Tibial artery (tissue), 4 donors: ENCODE data around the gene MPRIP.

Source experiments
- DNase-seq, 2 donors: peaks; one replicate each; pipeline ENCODE4 v3.0.0-alpha.2; 2019
- H3K27ac ChIP-seq, 2 donors: fragments of 200-600 bp; sonication (generic) in 1 of 2; 1 replicate in 1 of 2; 2 replicates in 1 of 2; pipeline ENCODE4 v1.5.1; 2018 to 2019; ENCODE audit warnings: mild to moderate bottlenecking in 1 of 2
- H3K27me3 ChIP-seq, 2 donors: fragments of 200-600 bp; sonication (generic) in 1 of 2; one replicate each; pipeline versions ENCODE4 v1.5.1 to v1.6.0; 2016 to 2019
- H3K36me3 ChIP-seq, 3 donors: fragments of 200-600 bp; sonication (generic) in 2 of 3; one replicate each; pipeline ENCODE4 v1.5.1; 2016 to 2019; ENCODE audit warnings: mild to moderate bottlenecking in 2 of 3
- H3K4me1 ChIP-seq, 4 donors: fragments of 200-600 bp; sonication (generic) in 2 of 4; 1 replicate in 3 of 4; 2 replicates in 1 of 4; pipeline ENCODE4 v1.5.1; 2016 to 2019
- H3K4me3 ChIP-seq, 2 donors: fragments of 200-600 bp; sonication (generic) in 1 of 2; 1 replicate in 1 of 2; 2 replicates in 1 of 2; pipeline ENCODE4 v1.5.1; 2018 to 2019; ENCODE audit warnings: mild to moderate bottlenecking in 2 of 2
- H3K9me3 ChIP-seq, 3 donors: fragments of 200-600 bp; sonication (generic) in 1 of 3; one replicate each; pipeline ENCODE4 v1.5.1; 2016 to 2019
- CTCF ChIP-seq, 2 experiments: fragments of 200-600 bp in 1 of 2; fragments of 450-650 bp in 1 of 2; IDR thresholded peaks; one replicate each; pipeline ENCODE4 v1.5.1; 2017 to 2019; ENCODE audit warnings: antibody characterized with exemption in 2 of 2, mild to moderate bottlenecking in 1 of 2, moderate library complexity in 1 of 2
- intact Hi-C: fragments of 100-400 bp; cut with DNase I; formaldehyde crosslinking; loops from one replicate; pipeline ENCODE4 v1.15.0; 2023; ENCODE audit warnings: low total_unique reads

MPRIP gene

GRCh38 chr17:17097763-17098345, 55.6 kb downstream of the MPRIP start:
- H3K36me3 ChIP-seq = peaks cover 0 to 4% (median 0%) of the 10 kb centered on the region in 3 donors
- intact Hi-C loops = no loop called here
- peaks cover 0 to 100% (median 76%) of the 10 kb centered on the region in 4 donors for H3K4me1 ChIP-seq
- DNase-seq = no peak
- no peaks in the 10 kb centered on the region for H3K9me3 ChIP-seq
- peak overlapping the region; percentile 77 to 84 for H3K27ac ChIP-seq
- H3K27me3 ChIP-seq = no peaks in the 10 kb centered on the region
- peak overlapping the region in 1 of 2 donors; percentile 12 for H3K4me3 ChIP-seq
- no peak for TF ChIP-seq CTCF (IDR thresholded peaks at IDR 0.05)

- intact Hi-C loops = no loop called here
- Histone ChIP-seq H3K4me1 (peaks cover 0 to 100% (median 76%) of the 10 kb centered on the region in 4 donors), H3K4me3 (peak overlapping the region in 1 of 2 donors; percentile 12), H3K27ac (peak overlapping the region; percentile 77 to 84), H3K36me3 (peaks cover 0 to 4% (median 0%) of the 10 kb centered on the region in 3 donors), H3K9me3 (no peaks in the 10 kb centered on the region), H3K27me3 (no peaks in the 10 kb centered on the region)
- TF ChIP-seq CTCF (IDR thresholded peaks at IDR 0.05) = no peak
- peak; percentile 47 to 81 for DNase-seq
Observed at GRCh38 chr17:17098551-17099179, 56.4 kb downstream of the MPRIP start.

GRCh38 chr17:17102176-17102575, 59.9 kb downstream of the MPRIP start:
- TF ChIP-seq CTCF (IDR thresholded peaks at IDR 0.05) = no peak
- H3K27me3 ChIP-seq = no peaks in the 10 kb centered on the region
- peaks cover 0 to 4% (median 0%) of the 10 kb centered on the region in 3 donors for H3K36me3 ChIP-seq
- no peaks in the 10 kb centered on the region for H3K9me3 ChIP-seq
- peaks cover 0 to 99% (median 70%) of the 10 kb centered on the region in 4 donors for H3K4me1 ChIP-seq
- intact Hi-C loops = no loop called here
- DNase-seq = no peak
- H3K4me3 ChIP-seq = no peak overlapping the region
- H3K27ac ChIP-seq = peak overlapping the region; percentile 13 to 84

- Histone ChIP-seq H3K4me1 (peaks cover 0 to 99% (median 70%) of the 10 kb centered on the region in 4 donors), H3K4me3 (no peak overlapping the region), H3K9me3 (no peaks in the 10 kb centered on the region), H3K36me3 (peaks cover 0 to 4% (median 0%) of the 10 kb centered on the region in 3 donors), H3K27ac (peak overlapping the region; percentile 13 to 84), H3K27me3 (no peaks in the 10 kb centered on the region)
- intact Hi-C loops = no loop called here
- DNase-seq = no peak
- no peak for TF ChIP-seq CTCF (IDR thresholded peaks at IDR 0.05)
Observed at GRCh38 chr17:17103160-17103559, 60.9 kb downstream of the MPRIP start.

- no peak overlapping the region for H3K4me3 ChIP-seq
- peak overlapping the region; percentile 73 to 84 for H3K27ac ChIP-seq
- peaks cover 0 to 99% (median 70%) of the 10 kb centered on the region in 4 donors for H3K4me1 ChIP-seq
- no peaks in the 10 kb centered on the region for H3K9me3 ChIP-seq
- peaks cover 0 to 4% (median 0%) of the 10 kb centered on the region in 3 donors for H3K36me3 ChIP-seq
- TF ChIP-seq CTCF (IDR thresholded peaks at IDR 0.05) = no peak
- no peaks in the 10 kb centered on the region for H3K27me3 ChIP-seq
- intact Hi-C loops = no loop called here
- no peak for DNase-seq
Observed at GRCh38 chr17:17104036-17104435, 61.8 kb downstream of the MPRIP start.
